ENCODE results near the gene FAM184B. TPM values are rescaled to one million over a fixed set of nuclear protein-coding genes. Genes with fewer than 3 reads are reported as not detected.

Gene FAM184B
- total and polyA plus RNA-seq, 2 experiments from 2014 or later: 0.11 to 0.49 TPM

DNA sequence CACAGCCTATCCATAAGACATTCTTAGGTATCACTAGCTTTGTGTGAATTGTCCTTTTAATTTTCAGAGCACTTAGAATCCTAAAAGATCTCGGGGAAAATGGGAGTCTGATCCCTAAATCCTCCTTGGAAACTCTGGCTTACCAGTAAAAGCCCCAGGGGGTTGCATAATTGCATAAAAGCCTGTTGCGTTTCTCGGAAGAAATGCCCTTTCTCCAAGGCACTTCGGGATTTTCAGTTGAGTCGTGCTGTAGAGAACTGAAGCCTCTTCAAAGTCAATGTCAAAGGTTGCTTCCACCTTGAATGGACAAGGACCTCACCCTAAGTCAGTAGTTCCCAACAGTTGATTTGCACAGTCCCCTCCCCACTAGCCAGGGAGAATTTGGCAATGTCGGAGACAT lies 20.8 kb downstream of the FAM184B start:
- ATAC-seq (peak; percentile 42), DNase-seq (ENCODE audit: low spot score) (peak; percentile 66)
- H3K36me3 Mint-ChIP-seq (ENCODE audit: low read depth): no peaks in the 10 kb centered on the region; the same call in 2 of the 3 replicates
- Histone ChIP-seq H3K4me3 (no peak overlapping the region), H3K4me1 (ENCODE audit: insufficient read depth) (no peaks in the 10 kb centered on the region), H3K36me3 (ENCODE audit: insufficient read depth) (no peaks in the 10 kb centered on the region), H2AFZ (no peak overlapping the region), H3K4me2 (peak overlapping the region; percentile 35; the same call in 1 of the 2 replicates), H3F3A (replicated peaks; ENCODE audit: low read depth) (no peaks in the 10 kb centered on the region), H3K79me2 (replicated peaks; ENCODE audit: insufficient read depth) (no peaks in the 10 kb centered on the region), H3K9me2 (ENCODE audit: insufficient read depth) (no peaks in the 10 kb centered on the region), H3K27ac (ENCODE audit: low read depth) (no peak overlapping the region), H4K20me1 (replicated peaks; ENCODE audit: insufficient read depth) (no peaks in the 10 kb centered on the region), H3K27me3 (ENCODE audit: insufficient read depth) (no peaks in the 10 kb centered on the region)
- peaks cover 14% of the 10 kb centered on the region for H3K4me1 Mint-ChIP-seq
- H3K27me3 Mint-ChIP-seq (ENCODE audit: insufficient read depth, low read depth, poor library complexity): peaks cover 2% of the 10 kb centered on the region
- peaks cover 5% of the 10 kb centered on the region for H3K9me3 Mint-ChIP-seq
- H3K27ac Mint-ChIP-seq: no peak overlapping the region
- no peak overlapping the region for H3K4me3 Mint-ChIP-seq
- TF ChIP-seq, protein P1, sequence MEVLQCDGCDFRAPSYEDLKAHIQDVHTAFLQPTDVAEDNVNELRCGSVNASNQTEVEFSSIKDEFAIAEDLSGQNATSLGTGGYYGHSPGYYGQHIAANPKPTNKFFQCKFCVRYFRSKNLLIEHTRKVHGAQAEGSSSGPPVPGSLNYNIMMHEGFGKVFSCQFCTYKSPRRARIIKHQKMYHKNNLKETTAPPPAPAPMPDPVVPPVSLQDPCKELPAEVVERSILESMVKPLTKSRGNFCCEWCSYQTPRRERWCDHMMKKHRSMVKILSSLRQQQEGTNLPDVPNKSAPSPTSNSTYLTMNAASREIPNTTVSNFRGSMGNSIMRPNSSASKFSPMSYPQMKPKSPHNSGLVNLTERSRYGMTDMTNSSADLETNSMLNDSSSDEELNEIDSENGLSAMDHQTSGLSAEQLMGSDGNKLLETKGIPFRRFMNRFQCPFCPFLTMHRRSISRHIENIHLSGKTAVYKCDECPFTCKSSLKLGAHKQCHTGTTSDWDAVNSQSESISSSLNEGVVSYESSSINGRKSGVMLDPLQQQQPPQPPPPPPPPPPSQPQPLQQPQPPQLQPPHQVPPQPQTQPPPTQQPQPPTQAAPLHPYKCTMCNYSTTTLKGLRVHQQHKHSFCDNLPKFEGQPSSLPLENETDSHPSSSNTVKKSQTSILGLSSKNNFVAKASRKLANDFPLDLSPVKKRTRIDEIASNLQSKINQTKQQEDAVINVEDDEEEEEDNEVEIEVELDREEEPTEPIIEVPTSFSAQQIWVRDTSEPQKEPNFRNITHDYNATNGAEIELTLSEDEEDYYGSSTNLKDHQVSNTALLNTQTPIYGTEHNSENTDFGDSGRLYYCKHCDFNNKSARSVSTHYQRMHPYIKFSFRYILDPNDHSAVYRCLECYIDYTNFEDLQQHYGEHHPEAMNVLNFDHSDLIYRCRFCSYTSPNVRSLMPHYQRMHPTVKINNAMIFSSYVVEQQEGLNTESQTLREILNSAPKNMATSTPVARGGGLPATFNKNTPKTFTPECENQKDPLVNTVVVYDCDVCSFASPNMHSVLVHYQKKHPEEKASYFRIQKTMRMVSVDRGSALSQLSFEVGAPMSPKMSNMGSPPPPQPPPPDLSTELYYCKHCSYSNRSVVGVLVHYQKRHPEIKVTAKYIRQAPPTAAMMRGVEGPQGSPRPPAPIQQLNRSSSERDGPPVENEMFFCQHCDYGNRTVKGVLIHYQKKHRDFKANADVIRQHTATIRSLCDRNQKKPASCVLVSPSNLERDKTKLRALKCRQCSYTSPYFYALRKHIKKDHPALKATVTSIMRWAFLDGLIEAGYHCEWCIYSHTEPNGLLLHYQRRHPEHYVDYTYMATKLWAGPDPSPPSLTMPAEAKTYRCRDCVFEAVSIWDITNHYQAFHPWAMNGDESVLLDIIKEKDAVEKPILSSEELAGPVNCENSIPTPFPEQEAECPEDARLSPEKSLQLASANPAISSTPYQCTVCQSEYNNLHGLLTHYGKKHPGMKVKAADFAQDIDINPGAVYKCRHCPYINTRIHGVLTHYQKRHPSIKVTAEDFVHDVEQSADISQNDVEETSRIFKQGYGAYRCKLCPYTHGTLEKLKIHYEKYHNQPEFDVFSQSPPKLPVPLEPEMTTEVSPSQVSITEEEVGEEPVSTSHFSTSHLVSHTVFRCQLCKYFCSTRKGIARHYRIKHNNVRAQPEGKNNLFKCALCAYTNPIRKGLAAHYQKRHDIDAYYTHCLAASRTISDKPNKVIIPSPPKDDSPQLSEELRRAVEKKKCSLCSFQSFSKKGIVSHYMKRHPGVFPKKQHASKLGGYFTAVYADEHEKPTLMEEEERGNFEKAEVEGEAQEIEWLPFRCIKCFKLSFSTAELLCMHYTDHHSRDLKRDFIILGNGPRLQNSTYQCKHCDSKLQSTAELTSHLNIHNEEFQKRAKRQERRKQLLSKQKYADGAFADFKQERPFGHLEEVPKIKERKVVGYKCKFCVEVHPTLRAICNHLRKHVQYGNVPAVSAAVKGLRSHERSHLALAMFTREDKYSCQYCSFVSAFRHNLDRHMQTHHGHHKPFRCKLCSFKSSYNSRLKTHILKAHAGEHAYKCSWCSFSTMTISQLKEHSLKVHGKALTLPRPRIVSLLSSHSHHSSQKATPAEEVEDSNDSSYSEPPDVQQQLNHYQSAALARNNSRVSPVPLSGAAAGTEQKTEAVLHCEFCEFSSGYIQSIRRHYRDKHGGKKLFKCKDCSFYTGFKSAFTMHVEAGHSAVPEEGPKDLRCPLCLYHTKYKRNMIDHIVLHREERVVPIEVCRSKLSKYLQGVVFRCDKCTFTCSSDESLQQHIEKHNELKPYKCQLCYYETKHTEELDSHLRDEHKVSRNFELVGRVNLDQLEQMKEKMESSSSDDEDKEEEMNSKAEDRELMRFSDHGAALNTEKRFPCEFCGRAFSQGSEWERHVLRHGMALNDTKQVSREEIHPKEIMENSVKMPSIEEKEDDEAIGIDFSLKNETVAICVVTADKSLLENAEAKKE (CRISPR knock-in tag; IDR thresholded peaks at IDR 0.05): no peak
- TF ChIP-seq STAT1 (IDR thresholded peaks at IDR 0.05; ENCODE audit: unreplicated experiment) (no peak), POLR2AphosphoS5 (IDR thresholded peaks at IDR 0.05; ENCODE audit: low read depth) (no peak), EZH2 (IDR thresholded peaks at IDR 0.05; ENCODE audit: low read depth, unreplicated experiment) (no peak), EZH2phosphoT487 (IDR thresholded peaks at IDR 0.05; ENCODE audit: unreplicated experiment) (no peak), ZNF331 (CRISPR knock-in tag; IDR thresholded peaks at IDR 0.05; ENCODE audit: low read depth) (no peak), ZNF114 (CRISPR knock-in tag; IDR thresholded peaks at IDR 0.05) (no peak)

DNA sequence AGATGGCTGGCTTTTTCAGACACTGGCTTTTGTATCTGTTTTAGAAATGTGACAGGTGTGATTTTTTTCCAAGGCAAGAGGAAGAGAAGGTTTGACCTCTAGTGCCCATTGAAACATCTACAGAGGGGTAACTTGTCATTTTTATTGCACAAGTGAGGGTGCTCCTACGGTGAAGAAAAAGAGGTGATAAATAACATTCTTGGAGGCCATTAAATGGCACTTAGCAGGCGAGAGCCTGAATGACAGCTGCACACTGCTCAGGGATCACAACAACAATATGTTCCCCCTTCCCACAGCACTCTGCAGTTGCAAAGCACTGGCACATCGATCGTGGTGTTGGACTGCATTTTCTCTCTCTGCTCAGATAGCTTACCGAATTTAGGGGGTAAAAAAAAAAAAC lies 22.9 kb downstream of the FAM184B start:
- Mint-ChIP-seq H3K27ac (no peak overlapping the region), H3K27me3 (ENCODE audit: insufficient read depth, low read depth, poor library complexity) (no peaks in the 10 kb centered on the region), H3K4me3 (no peak overlapping the region), H3K36me3 (ENCODE audit: low read depth) (no peaks in the 10 kb centered on the region; the same call in 2 of the 3 replicates), H3K9me3 (no peaks in the 10 kb centered on the region), H3K4me1 (peaks cover 14% of the 10 kb centered on the region)
- no peak overlapping the region for H3K4me3 ChIP-seq
- H3K27ac ChIP-seq (ENCODE audit: low read depth): no peak overlapping the region
- no peak overlapping the region for H3K4me2 ChIP-seq
- no peaks in the 10 kb centered on the region for H3F3A ChIP-seq (replicated peaks; ENCODE audit: low read depth)
- H2AFZ ChIP-seq: no peak overlapping the region
- no peak for DNase-seq (ENCODE audit: low spot score)
- H3K79me2 ChIP-seq (replicated peaks; ENCODE audit: insufficient read depth): no peaks in the 10 kb centered on the region
- H3K9me2 ChIP-seq (ENCODE audit: insufficient read depth): no peaks in the 10 kb centered on the region
- no peak for ATAC-seq
- H3K4me1 ChIP-seq (ENCODE audit: insufficient read depth): no peaks in the 10 kb centered on the region
- H4K20me1 ChIP-seq (replicated peaks; ENCODE audit: insufficient read depth): no peaks in the 10 kb centered on the region
- H3K36me3 ChIP-seq (ENCODE audit: insufficient read depth): no peaks in the 10 kb centered on the region
- no peaks in the 10 kb centered on the region for H3K27me3 ChIP-seq (ENCODE audit: insufficient read depth)
- TF ChIP-seq EZH2 (IDR thresholded peaks at IDR 0.05; ENCODE audit: low read depth, unreplicated experiment) (no peak), NANOG (IDR thresholded peaks at IDR 0.05; ENCODE audit: borderline replicate concordance) (no peak)
- TF ChIP-seq, protein P2, sequence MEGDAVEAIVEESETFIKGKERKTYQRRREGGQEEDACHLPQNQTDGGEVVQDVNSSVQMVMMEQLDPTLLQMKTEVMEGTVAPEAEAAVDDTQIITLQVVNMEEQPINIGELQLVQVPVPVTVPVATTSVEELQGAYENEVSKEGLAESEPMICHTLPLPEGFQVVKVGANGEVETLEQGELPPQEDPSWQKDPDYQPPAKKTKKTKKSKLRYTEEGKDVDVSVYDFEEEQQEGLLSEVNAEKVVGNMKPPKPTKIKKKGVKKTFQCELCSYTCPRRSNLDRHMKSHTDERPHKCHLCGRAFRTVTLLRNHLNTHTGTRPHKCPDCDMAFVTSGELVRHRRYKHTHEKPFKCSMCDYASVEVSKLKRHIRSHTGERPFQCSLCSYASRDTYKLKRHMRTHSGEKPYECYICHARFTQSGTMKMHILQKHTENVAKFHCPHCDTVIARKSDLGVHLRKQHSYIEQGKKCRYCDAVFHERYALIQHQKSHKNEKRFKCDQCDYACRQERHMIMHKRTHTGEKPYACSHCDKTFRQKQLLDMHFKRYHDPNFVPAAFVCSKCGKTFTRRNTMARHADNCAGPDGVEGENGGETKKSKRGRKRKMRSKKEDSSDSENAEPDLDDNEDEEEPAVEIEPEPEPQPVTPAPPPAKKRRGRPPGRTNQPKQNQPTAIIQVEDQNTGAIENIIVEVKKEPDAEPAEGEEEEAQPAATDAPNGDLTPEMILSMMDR (conservative IDR thresholded peaks at IDR 0.05; ENCODE audit: low read depth in 2 of 2): no peak

Data from GM23338 (cell line).